Vagina (tissue), 2 donors: ENCODE measurements around the gene MPPED1.

Experiments used
- CTCF ChIP-seq, 3 experiments: fragments of 450-650 bp in 2 of 3; fragments of 200-600 bp in 1 of 3; sonication (generic) in 1 of 3; IDR thresholded peaks; one replicate each; pipeline ENCODE4 v1.5.1; 2017 to 2019; ENCODE audit warnings: antibody characterized with exemption in 3 of 3, mild to moderate bottlenecking in 2 of 3, moderate library complexity in 2 of 3
- POLR2A ChIP-seq, 2 donors: fragments of 450-650 bp; IDR thresholded peaks; one replicate each; pipeline ENCODE4 v1.6.1; 2017; ENCODE audit warnings: antibody characterized with exemption in 2 of 2, mild to moderate bottlenecking in 2 of 2, moderate library complexity in 2 of 2
- POLR2AphosphoS5 ChIP-seq, 2 donors: sonication (generic); formaldehyde crosslinking; IDR thresholded peaks; one replicate each; pipeline ENCODE4 v1.9.0; 2017; ENCODE audit warnings: antibody characterized with exemption in 2 of 2, mild to moderate bottlenecking in 2 of 2, low read depth in 1 of 2; ENCODE audit not compliant: insufficient read depth in 1 of 2

DNA sequence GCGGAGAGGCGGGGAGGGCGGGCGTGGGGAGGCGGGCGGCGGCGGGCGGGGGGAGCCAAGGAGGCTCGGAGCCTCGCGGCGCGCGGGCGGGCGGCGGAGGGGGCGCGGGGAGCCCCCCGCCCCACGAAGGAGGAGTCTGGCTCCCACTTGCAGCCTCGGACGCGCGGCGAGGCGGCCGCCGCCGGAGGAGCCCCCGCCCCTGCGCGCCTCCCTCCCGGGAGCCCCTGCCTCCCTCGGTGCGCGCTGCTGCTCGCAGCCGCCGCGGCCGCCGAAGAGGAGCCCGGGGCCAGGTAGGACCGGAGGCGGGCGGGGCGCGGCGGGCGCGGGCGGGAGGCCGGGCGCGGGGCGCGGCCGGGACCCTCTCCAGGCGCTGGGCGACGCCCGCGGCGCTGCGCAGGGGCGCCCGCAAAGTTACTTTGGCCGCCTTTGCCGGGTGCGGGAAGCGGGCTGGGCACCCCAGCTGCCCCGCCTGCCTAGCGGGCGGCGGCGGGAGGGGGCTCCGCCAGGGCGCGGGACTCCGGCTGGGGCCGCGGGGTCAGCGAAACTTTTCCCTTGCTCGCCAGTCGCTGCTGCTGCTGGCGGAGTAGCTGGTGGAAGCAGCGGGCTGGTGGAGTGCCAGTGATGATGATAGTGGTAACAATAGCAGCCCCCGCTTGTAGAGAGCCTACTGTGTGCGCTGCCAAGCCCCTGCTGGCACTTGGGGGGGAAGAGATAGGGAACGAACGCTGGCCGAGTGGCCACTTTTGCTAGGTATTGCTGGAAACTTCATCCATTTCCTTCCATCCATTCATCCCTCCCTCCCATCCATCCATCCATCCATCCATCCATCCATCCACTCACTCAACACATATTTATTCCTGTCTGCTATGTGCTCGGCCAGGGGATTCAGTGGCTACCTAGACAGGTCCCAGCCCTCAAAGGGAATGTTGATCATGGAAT lies at the start of gene MPPED1:
- TF ChIP-seq CTCF (IDR thresholded peaks at IDR 0.05) = no peak
- no peak for TF ChIP-seq POLR2A (IDR thresholded peaks at IDR 0.05)
- TF ChIP-seq POLR2AphosphoS5 (IDR thresholded peaks at IDR 0.05; ENCODE audit: insufficient read depth in 1 of 2, low read depth in 1 of 2) = no peak
